ENCODE measurements around the gene CBX8.

GRCh38 chr17:79788455-79788854, 8.4 kb downstream of the CBX8 start:
- TF ChIP-seq POLR2A (IDR thresholded peaks at IDR 0.05), result no peak
- no peak for TF ChIP-seq CTCF (IDR thresholded peaks at IDR 0.05)

Measured in body of pancreas (tissue), 4 donors.